ENCODE measurements around the gene SGCD.

SGCD gene

DNA sequence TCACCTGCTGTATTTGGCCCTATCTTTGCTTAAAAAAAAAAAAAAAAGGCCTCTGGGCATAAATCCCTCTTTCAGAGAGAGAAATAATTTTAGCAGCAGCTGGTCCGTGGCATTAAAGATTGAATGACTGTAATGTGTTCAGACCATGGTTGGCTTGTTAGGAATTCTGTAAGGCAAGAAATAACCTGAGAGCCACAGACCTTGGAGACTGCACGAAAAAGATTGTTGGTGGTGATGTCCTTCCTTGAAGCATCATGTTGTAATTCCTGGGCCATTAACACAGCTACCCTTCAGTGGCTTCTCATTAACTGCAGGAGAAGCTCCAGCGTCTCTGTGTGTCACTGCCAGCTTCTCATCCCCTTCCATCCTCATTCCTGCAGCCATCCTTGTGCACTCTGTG lies 79.0 kb downstream of the SGCD start:
- no peak for DNase-seq

DNA sequence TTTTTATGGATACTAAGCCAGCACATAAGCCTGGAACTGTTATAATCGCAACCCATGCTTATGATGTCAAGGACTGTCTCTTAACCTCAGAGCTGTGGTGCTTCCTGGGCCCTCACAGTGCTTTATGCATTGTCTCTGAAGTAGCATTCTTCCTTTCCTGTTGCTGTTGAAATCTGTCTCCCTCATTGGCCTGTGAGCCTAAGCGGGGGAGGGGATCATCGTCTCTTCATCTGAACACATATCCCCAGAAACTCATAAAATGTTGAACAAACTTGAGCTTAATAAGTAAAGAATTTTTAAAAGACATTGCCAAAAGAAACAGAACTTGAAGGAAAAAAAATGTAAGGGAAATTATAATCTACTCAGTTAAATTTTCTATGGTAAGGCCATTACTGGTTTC lies 80.3 kb downstream of the SGCD start:
- no peak for DNase-seq

DNA sequence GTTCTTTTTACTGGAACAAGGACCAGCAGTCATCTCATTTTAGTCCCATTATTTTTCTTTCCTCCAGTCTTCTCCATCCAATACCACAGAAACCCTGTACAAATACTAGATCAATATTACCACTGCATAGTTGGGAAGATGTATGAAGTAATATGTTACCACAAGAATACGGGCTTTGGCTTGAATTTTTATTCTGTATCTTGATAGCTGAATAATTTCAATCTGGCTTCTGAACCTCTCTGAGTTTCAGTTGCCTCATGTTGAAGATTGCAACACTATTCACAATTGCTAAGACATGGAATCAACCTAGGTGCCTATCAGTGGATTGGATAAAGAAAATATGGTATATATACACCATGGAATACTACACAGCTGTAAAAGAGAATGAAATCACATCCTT lies 82.9 kb downstream of the SGCD start:
- no peak for DNase-seq

DNA sequence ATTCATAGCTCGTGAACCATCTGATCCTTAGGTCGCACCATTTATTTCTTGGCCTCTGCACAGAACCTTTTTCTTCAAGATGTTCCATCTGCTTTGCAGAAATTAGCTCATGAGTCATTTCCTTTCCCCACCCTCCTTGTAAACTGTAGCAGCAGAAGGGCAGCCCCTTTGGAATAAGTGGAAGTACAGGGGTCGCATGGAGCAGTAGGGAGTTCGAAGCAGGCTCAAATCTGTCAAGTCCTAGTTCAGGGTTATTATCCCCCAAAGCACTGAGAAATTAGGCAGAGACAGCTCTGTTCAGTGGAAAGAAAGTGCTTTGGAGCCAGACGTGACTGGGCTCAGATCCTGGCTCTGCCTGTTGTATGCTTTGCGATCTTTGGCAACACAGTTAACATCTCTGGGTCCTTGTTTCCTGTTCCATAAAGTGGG lies 84.2 kb downstream of the SGCD start:
- no peak for DNase-seq

DNA sequence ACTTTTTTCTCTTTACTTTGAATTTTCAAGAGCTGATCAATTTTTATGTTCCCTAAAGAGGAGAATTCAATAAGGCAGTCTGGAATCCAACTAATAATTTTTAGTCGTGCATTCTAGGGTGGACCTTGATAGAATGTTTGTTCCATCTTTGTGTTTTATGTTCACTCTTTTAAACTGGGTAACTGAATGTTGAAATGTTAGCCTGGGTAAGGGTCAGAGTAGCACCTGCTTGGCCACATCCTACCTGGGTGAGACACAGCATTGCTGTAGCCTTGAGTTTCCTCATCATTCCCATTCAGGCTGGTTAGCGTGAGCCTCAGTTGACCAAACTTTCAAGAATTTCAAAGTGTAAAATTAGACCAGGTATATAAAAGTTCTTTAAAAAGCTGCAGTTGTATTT lies 85.0 kb downstream of the SGCD start:
- no peak for DNase-seq

DNA sequence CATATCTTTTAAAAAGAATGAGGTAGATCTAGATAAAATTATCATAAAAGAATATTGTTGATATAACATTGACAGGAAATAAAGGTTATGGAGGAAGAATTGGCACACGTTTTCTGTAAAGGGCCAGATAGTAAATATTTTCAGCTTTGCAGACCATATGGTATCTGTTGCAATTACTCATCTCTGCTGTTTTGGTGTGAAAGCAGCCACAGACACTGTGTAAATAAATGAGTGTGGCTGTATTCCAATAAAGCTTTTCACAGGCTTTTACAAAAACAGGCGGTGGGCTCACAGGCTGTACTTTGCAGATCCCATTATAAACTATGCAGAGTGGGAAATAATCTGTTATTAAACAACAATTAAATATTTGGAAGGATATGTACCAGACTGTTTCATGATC lies 87.4 kb downstream of the SGCD start:
- DNase-seq: no peak

DNA sequence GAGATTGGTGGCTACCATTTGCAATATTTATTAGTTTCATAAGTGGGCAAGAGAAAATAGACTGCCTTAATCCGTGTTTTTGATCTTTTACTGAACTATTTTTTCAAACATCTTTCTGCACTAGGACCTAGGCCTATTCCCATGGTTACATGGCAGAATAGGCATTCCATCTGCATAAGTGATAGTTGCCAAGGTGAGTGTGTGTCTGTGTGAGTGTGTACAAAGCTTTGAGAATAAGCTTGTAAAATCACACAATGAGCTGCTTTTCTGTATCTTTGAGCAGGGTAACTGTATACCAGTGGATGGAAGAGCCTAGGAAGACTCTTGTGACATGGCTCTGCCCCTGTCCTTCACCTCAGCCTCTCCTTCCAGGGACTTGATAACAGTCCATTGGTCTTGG lies 92.7 kb downstream of the SGCD start:
- DNase-seq: no peak

DNA sequence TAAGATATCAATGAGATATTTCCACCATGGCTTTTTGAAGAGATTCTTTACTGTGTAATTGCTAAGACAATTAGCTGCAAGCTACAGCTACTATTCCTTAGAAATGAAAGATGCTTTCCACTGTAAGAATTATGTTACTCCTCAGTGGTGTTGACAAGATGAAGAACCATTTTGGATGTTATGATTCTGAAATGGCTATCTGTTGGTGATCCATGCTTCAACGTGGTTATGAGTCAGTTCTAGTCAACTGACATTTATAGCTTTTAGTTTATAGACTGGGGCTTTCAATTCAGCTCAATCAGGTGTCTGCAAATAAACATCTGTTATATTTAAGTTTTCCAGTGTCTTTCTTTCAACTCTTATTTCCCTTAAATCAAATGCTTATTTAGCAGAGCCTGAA lies 93.7 kb downstream of the SGCD start:
- no peak for DNase-seq

DNA sequence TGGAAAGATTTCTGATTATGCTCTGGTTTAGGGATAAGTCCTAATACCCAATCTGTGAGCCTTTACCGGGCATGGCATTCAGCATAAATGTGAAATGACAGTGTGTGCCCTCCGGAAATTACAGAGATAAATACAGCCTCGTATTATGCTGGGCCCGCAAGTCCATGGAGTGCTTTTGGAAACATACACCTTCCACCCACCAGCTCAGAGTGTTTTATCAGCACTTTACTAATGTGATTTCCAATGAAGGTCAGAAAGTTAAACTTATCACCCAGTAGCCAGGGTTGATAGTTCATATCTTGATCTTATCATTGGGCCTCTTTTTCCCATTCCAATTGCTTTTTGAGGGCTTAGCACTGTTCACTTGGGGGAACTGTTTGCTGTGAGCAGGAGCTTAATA lies 94.8 kb downstream of the SGCD start:
- no peak for DNase-seq

DNA sequence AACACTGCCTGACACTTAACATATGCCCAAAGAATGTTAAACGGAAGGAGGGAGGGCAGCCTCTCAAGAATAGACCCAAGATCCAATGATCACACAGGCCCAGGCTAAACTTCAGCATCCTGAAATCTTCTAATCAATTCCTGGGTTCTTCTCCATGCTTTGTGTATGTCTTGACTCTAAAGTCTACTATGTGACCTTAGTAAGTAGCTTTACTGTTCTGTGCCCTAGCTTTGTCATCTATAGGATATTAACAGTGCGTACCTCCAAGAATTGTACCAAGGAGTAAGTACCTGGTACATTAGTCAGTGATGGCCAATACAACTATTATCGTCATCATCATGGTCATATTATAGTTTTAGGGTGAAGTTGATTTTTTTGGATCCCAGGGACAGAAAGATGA lies 96.6 kb downstream of the SGCD start:
- no peak for DNase-seq

DNA sequence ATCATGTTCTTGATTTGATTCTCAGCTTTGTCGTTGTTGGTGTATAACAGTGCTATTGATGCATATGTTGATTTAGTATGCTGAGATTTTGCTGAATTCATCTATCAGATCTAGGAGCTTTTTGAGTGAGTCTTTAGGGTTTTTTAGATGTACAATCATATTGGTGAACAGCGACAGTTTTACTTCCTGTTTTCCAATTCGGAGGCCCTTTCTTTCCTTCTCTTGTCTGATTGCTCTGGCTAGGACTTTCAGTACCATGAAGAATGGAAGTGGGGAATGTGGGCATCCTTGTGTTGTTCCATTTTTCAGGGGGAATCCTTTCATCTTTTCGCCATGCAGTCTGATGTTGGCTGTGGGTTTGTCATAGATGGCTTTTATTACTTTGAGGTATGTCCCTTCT lies 100.4 kb downstream of the SGCD start:
- no peak for DNase-seq

DNA sequence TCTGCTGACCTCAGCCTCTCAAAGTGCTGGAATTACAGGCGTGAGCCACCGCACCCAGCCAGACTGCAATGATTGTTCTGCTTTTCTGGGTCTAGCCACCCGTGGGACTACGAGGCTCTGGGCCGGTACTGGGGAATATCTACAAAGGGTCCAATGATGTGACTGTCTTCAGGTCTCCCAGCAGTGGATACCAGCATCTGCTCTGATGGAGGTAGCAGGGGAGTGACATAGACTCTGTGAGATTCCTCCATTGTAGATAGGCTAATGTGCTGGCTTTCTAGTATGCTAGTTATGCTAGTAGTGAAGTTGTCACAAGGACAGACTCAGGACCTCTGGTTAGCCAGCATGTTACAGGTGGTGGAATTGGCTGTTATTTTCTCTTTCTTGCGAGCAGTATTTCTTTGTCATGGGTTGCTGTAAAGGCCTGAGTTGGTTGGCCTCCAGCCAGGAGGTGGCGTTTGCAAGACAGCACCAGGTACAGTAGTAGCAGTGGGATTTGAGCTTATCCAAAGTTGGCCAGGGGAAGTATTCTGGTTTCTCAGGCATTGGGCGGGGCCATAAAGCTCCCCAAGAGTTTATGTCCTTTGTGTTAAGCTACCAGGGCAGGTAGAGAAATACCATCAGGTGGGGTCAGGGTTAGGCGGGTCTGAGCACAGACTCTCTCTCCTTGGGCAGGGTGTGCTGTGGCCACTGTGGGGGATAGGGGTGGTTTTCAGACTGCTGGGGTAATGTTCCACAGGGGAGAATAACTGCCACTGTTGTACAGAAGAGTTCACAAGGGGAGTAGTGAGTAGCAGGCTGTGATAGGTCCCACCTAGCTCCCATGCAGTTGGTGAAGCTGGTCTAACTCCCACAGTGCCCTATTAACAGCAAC lies 105.2 kb downstream of the SGCD start:
- no peak for DNase-seq

DNA sequence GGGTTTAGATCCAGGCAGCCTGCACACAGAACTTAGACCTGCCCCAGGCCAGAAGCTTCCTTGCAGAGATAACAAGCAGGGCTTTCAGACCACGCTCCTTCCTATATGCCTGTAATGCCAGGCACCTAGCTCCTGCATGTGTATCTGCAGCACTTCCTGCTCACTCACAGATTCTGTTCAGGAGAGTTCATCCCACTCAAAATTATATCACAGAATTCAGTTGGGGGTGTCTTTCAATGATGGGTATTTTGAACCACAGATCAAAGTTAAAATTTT lies 105.8 kb downstream of the SGCD start:
- no peak for DNase-seq

DNA sequence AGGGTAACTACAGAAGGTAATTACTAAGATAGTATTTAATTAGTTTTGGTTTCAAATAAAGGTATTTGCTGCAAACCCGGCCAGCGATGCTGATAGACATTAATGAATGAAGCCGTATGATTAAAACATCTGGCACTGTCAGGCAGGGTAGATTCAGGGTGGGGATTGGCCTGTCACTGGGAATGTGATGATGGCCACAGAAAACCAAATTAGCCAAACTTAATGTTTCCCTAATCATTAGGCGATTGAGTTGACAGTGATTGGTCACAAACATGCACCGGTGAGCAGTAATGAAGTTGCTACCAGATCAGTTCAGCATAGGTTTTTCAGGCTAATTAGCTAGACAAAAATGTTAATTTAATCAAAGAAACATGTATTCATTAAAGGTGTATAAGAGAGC lies 107.5 kb downstream of the SGCD start:
- no peak for DNase-seq

DNA sequence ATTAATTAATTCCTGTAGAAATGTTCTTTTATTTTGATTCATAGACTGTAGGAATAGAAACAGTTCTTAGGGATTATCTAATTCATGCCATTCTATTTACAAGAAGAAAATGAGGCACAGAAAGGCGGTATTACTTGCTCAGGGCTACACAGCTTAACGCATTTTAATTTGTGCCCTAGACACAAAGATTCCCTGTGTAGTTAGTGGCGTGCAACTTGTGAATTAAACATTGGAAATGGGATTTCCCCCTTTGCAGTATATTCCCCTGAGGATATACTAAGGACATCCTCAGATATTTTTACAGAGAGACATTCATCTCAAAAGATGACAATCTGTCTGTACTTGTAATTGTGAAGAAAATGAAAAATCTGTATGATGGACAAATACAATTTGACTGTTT lies 108.1 kb downstream of the SGCD start:
- no peak for DNase-seq

DNA sequence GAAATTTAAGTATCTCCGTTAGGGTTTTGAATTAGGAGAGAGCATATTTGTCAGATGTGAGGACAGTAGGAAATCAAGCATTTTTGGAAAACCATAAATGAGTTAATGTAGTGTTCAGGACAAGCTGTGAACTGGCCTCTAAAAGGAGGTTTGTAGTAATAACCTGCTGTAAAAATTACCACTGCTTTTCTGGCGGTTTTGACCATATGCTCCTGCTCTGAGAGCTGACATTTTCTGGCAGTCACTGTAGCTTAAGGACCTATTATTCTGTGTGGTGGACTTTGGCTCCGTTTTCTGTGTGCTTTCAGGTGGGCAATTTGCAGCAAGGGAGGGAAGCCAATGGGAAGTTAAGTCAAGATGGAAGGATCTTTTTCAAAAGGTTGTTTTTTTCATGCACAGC lies 111.1 kb downstream of the SGCD start:
- DNase-seq: no peak

DNA sequence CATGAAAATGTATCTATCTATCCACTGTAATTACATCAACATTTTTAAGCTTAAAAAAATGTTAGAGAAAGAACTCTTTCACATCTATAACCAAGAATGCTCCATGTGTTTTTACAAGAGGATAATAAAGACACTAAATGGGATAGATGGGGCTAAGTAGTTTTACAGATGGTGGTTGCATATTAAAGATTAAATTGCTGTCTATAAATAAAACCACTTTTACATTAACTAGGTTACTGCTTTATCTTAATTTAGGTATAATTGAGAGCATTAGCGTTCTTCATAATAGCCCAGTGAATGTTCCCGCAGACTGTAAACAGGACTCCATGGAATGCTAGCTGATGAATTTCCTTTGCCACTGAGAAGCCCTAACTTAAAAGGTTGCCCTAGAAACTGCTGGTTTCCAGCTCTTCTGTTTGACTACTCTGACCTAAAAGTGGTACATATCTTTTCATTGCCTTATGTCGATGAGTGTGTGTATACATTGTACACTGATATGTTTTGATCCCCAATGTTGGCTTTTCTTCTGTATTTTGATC lies 117.9 kb downstream of the SGCD start:
- DNase-seq: no peak

DNA sequence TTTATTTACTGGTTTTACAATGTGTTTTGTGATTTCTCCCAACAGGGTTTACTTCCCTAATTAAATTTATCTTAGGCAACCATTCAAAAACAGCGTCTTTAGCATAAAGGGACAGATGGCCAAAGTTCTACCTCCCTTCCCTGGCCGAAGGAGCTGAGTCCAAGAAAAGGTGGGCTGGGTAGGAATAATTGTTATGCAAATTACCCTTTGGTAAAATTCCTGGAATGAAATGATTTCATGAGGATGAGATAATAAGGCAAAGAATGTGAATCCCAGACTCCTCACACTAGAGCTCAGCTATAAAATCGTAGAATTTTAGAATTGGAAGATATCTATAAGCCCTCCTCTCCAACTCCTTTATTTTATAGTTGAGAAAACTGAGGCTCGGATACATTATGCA lies 119.6 kb downstream of the SGCD start:
- DNase-seq: no peak

DNA sequence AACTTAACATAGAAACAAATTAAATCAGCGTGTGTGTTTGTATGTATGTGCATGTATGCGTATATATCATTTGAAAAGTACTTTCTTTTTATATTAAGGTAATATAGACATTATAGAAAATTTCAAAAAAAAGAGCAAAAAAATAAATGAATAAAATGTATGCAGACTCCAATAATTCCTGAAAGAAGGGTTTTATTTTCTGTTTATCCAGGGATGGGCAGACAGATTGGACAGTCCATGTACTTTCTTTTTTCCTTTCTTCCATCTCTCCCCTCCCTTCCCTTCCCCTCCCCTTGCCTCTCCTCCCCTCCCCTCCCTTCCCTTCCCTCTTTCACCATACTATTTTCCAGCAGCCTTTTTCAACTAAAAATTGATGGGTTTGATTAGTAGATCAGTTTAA lies 123.8 kb downstream of the SGCD start:
- no peak for DNase-seq

DNA sequence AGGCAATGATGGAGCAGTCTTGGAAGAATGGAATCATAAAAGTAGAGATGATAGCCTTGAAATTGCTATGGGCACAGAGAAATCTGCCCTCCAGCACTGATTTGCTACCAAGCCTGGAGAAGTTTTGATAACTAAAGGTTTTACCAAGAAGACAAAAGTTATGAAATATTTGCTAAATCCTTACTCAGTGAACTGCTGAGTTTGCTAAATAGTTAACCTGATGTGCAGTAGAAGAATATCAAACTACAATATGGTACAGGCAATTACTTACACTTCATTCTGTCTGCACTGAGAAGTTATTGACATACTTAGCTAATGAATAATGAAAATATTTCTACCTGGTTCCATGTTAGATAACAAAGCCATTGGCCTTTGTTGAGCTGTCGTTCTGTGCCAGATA lies 124.5 kb downstream of the SGCD start:
- no peak for DNase-seq

DNA sequence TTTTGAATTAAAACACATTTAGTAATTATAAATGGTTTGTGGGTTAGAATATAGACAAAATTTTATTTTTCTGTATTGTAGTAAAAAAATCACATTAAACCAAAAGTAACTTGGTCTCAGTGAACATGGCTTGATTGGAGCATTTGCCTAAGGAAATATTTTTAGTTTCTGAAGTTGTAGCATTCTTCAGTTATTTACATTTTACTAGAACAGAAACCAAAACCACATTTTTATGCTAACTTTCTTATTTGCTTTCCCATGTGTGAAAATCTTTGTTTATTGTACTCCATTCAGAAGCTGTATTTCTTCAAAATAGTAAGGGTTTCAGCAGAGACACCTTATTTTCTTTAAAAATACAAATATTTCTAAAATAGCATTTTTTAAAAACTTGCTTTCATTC lies 129.9 kb downstream of the SGCD start:
- no peak for DNase-seq

DNA sequence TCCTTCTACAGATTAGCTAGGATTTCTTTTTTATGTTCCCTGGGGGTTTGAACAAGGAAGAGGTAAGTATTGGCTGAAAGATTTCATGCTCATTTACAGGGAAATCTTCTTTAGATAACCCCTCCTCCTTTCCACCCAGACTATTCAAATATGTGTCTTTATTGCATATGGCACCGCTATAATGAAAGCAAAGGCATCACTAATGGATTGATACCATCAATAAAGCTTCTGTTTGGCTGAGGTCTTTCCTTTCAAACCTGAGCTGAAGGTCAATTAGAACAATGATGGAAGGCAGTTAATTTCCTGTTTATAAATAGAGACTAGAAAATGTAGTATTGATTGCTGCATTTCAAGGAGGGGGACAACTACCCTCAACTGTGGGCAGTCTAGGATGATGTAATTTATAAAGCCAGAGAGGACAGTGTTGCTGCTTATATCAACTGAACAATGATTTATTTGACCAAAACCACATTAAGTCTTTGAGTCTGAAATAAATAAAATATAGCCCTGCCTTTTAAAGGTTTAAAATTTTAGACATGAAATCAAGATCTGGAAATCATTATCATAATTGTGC lies 132.9 kb downstream of the SGCD start:
- no peak for DNase-seq

DNA sequence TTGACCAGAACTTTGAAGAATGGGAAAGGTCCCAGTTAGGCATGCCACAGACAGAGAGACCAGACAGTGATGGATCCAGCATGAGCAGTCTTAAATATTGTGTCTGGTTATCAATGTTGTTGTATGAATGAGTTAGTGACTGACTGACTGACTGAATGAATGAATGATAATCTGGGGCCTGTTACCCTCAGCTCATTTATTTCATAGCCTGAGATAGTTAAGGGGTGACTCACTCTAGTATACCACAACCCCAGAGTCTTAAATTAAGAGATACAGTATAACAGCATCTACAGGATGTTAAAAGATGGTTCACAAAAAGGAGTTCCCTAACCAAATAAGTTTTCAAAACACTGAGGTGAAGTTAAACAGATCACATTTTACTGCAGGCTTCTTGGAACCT lies 133.5 kb downstream of the SGCD start:
- DNase-seq: no peak

DNA sequence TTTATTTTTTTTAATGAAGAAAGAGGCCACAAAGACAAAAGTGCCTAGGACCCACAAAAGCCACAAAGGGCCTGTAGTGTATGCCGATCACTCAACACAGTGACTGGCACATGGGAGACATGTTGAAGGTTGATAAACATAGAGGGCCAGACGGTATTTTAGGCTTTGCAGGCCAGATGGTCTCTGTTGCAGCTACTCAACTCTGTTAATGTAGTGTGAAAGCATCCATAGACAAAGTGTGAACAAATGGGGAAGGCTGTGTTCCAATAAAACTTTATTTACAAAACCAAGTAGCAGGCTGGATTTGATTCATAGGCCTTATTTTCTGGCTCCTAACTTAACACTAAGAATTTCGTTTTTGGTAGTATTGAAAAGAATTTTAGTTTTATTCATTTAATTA lies 139.9 kb downstream of the SGCD start:
- no peak for DNase-seq

DNA sequence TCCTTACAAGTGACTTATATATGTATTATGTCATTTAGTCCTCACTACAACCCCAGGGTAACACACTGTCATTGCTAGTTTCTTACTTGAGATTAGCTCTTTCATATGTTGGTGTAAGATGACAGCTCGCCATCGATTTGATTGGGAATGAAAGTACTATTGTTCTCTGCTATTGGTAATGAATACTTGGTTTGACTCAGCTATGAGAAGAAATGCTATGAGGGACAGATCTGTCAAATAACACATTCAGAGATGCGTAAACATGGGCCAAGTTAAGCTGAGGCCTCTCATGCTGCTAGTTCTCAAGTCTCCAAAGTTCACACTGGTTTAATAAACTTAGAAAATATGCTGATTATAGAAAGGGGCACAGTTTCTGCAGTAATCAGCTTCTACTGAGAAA lies 142.7 kb downstream of the SGCD start:
- no peak for DNase-seq

Measured in activated naive CD4-positive, alpha-beta T cell (primary cell).